Endothelial cell of umbilical vein (primary cell): Measurements from ENCODE around the gene KYAT1. TPM values are rescaled to one million over a fixed set of nuclear protein-coding genes. Genes with fewer than 3 reads are reported as not detected.
"Not testable (repeated sequence)": the region's sequence is repeated elsewhere in the genome, so short reads cannot be mapped to it uniquely, and the experiment has no call there.

ENCODE experiments used
- BruUV-seq: library from RNA; stranded (reverse); fragments of 400-500 nt; replicated peaks from 2 replicates; lab custom pipeline; 2021; lab: Mats Ljungman, UMichigan
- CTCF ChIA-PET: fragments of 300-600, 350-600 bp; sonication (Branson Sonifier 250); formaldehyde crosslinking; loops from one replicate; lab custom pipeline; 2021; ENCODE audit warnings: antibody characterized with exemption, inconsistent platforms; lab: Charles Lee
- POLR2A ChIA-PET: fragments of 300-600, 350-600 bp; sonication (Branson Sonifier 250); formaldehyde crosslinking; loops from one replicate; lab custom pipeline; 2021; ENCODE audit warnings: antibody characterized with exemption, inconsistent platforms; lab: Charles Lee
- DNase-seq: peaks from one replicate; pipeline ENCODE4 v3.0.0-alpha.2; 2011; ENCODE audit warnings: low read depth, low spot score
- FAIRE-seq: peaks from 2 replicates; lab custom pipeline; 2011; peaks lifted over from hg19 to GRCh38; lab: Jason Lieb, UNC
- H2AFZ ChIP-seq: 2 replicates; pipeline ENCODE4 v1.6.0; 2012; ENCODE audit warnings: low read depth, low read length, control low read depth, inconsistent platforms
- H3K27ac ChIP-seq: 2 replicates; pipeline ENCODE4 v1.5.1; 2011; ENCODE audit warnings: low read depth, mild to moderate bottlenecking, control low read depth, low read length, moderate library complexity; ENCODE audit not compliant: insufficient read depth
- H3K27me3 ChIP-seq, 2 experiments: 2 replicates each; pipeline versions ENCODE4 v1.6.0 to v1.6.1; 2011; ENCODE audit warnings: low read length in 2 of 2, mixed read lengths in 1 of 2; ENCODE audit not compliant: control insufficient read depth in 2 of 2, insufficient read depth in 2 of 2
- H3K36me3 ChIP-seq, 2 experiments: 2 replicates in 1 of 2; 3 replicates in 1 of 2; pipeline ENCODE4 v1.5.1; 2011; ENCODE audit warnings: low read length in 2 of 2, mild to moderate bottlenecking in 1 of 2, moderate library complexity in 1 of 2; ENCODE audit not compliant: control insufficient read depth in 2 of 2, insufficient read depth in 2 of 2; ENCODE audit errors: extremely low read depth in 1 of 2
- H3K4me1 ChIP-seq: 3 replicates; pipeline ENCODE4 v1.5.1; 2011; ENCODE audit warnings: mild to moderate bottlenecking, low read length; ENCODE audit not compliant: control insufficient read depth, insufficient read depth; ENCODE audit errors: extremely low read depth
- H3K4me2 ChIP-seq: 2 replicates; pipeline ENCODE4 v1.6.1; 2011; ENCODE audit warnings: low read length, control low read depth, mixed read lengths; ENCODE audit not compliant: insufficient read depth
- H3K4me3 ChIP-seq, 3 experiments: fragments of 200-600 bp in 1 of 3; sonication (generic), shearing (Covaris generic) in 1 of 3; replicated peaks in 1 of 3; 2 replicates each; pipeline ENCODE4 v1.5.1; 2011 to 2016; ENCODE audit warnings: control low read depth in 3 of 3, low read length in 3 of 3, mild to moderate bottlenecking in 2 of 3, inconsistent platforms in 1 of 3, low read depth in 1 of 3, moderate library complexity in 1 of 3; ENCODE audit not compliant: insufficient read depth in 1 of 3
- H3K79me2 ChIP-seq: 2 replicates; pipeline ENCODE4 v1.6.0; 2012; ENCODE audit warnings: low read length, inconsistent platforms; ENCODE audit not compliant: control insufficient read depth, insufficient read depth
- H3K9ac ChIP-seq: replicated peaks from 2 replicates; pipeline ENCODE3; 2011; ENCODE audit warnings: low read length, control low read depth; ENCODE audit not compliant: insufficient read depth; ENCODE audit errors: extremely low read depth
- H3K9me1 ChIP-seq: replicated peaks from 3 replicates; pipeline ENCODE4 v1.6.0; 2011; ENCODE audit warnings: mild to moderate bottlenecking, low read length; ENCODE audit not compliant: control insufficient read depth, insufficient read depth; ENCODE audit errors: extremely low read depth
- H3K9me3 ChIP-seq: replicated peaks from 2 replicates; pipeline ENCODE4 v1.5.1; 2012; ENCODE audit warnings: low read length, inconsistent platforms; ENCODE audit not compliant: control insufficient read depth, insufficient read depth
- H4K20me1 ChIP-seq: replicated peaks from 2 replicates; pipeline ENCODE3; 2011; ENCODE audit warnings: mild to moderate bottlenecking, low read length; ENCODE audit not compliant: control insufficient read depth, insufficient read depth; ENCODE audit errors: extremely low read depth
- CTCF ChIP-seq, 2 donors: IDR thresholded peaks; 1 replicate in 1 of 2; 2 replicates in 1 of 2; pipeline ENCODE4 v1.5.1; 2011; ENCODE audit warnings: low read length in 2 of 2, mild to moderate bottlenecking in 2 of 2, moderate library complexity in 2 of 2, control low read depth in 1 of 2, inconsistent platforms in 1 of 2, low read depth in 1 of 2; ENCODE audit not compliant: insufficient read depth in 1 of 2; ENCODE audit errors: extremely low read depth in 1 of 2
- EZH2 ChIP-seq: IDR thresholded peaks from 2 replicates; pipeline ENCODE4 v1.6.1; 2012; ENCODE audit warnings: borderline replicate concordance, low read depth, mild to moderate bottlenecking, moderate library complexity, low read length, inconsistent platforms; ENCODE audit not compliant: severe bottlenecking
- FOS ChIP-seq: IDR thresholded peaks from 2 replicates; pipeline ENCODE4 v1.6.1; 2011; ENCODE audit warnings: mild to moderate bottlenecking, low read length, moderate library complexity, borderline replicate concordance; ENCODE audit not compliant: insufficient read depth
- GATA2 ChIP-seq: IDR thresholded peaks from 2 replicates; pipeline ENCODE4 v1.7.0; 2011; ENCODE audit warnings: low read depth, mild to moderate bottlenecking, moderate library complexity, mixed read lengths, low read length; ENCODE audit not compliant: insufficient read length, insufficient read depth
- JUN ChIP-seq: IDR thresholded peaks from 2 replicates; pipeline ENCODE4 v1.6.1; 2011; ENCODE audit warnings: borderline replicate concordance, low read depth; ENCODE audit not compliant: insufficient read length, insufficient read depth
- MYC ChIP-seq: IDR thresholded peaks from one replicate; pipeline ENCODE4 v1.6.1; 2011; ENCODE audit warnings: mild to moderate bottlenecking, low read depth, low read length
- POLR2A ChIP-seq: IDR thresholded peaks from 2 replicates; pipeline ENCODE4 v1.6.1; 2012; ENCODE audit warnings: low read depth, mild to moderate bottlenecking, control low read depth, low read length
- POLR2AphosphoS5 ChIP-seq: IDR thresholded peaks from 2 replicates; pipeline ENCODE4 v1.6.1; 2012; ENCODE audit warnings: low read depth, mild to moderate bottlenecking, control low read depth, low read length, moderate library complexity; ENCODE audit not compliant: insufficient read depth
- dilution Hi-C: fragments of 300-500 bp; cut with MboI; formaldehyde crosslinking; loops from one replicate; pipeline ENCODE4 v1.15.0; 2019; ENCODE audit warnings: low sequenced_read_pairs; ENCODE audit not compliant: extremely low pct_ligation_motif_present
- intact Hi-C: fragments of 100-400 bp; cut with micrococcal nuclease; formaldehyde crosslinking; loops from one replicate; pipeline ENCODE4 v1.10.0; 2022
- polyA plus RNA-seq, 4 experiments: library from polyadenylated mRNA; depleted of rRNA in 3 of 4; stranded (reverse) in 3 of 4; unstranded in 1 of 4; fragments of >200 nt; gene quantifications; 2 replicates each; pipeline versions ENCODE4 v1.2.1 to v1.2.3, GENCODE V29; 2011 to 2012; ENCODE audit warnings: missing spikeins in 1 of 4
- total RNA-seq: library from RNA; stranded (reverse); gene quantifications from 2 replicates; pipeline ENCODE4 v1.2.3, GENCODE V29; 2021
- TF ChIP-seq, protein P1 (sequence below): IDR thresholded peaks from 2 replicates; pipeline ENCODE4 v1.6.1; 2011; ENCODE audit not compliant: insufficient read depth, insufficient read length

The KYAT1 gene
- total and polyA plus RNA-seq, 2 donors (not counting 3 experiments of a cell fraction or from before 2014, with no cell fraction given) = 7.2 to 9.6 TPM

DNA sequence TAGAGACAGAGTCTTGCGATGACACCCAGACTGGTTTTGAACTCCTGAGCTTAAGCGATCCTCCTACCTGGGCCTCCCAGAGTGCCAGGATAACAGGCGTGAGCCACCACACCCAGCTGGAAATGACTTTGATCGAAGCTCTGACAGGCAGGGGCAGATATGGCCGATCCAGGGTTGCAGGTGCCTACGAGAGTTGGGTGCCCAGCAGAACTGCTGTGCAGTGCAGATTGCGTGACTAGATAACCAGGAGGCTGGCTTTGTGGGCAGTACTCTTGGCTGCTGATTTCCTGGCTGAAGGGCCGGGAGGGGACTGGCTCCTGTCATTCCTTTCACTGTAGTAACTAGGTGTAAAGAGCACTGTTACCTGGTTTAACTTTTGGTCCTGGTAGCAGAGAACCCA is 82.9 kb downstream of the KYAT1 start:
- no peaks in the 10 kb centered on the region for H3K9me3 ChIP-seq
- no peak overlapping the region for H2AFZ ChIP-seq
- FAIRE-seq (no peak), DNase-seq (no peak)
- no peaks in the 10 kb centered on the region for H3K4me1 ChIP-seq
- intact Hi-C loops (no loop called here), dilution Hi-C loops (no loop called here)
- H4K20me1 ChIP-seq = no peaks in the 10 kb centered on the region
- ChIA-PET POLR2A (no interaction called here), CTCF (interaction anchor here (1.0 kb wide), 1 partner anchor 19 kb away, joined by 4 read pairs; the partner anchor contains the start of gene ENDOG)
- no peak overlapping the region for H3K9ac ChIP-seq
- peaks cover 14 to 41% of the 10 kb centered on the region in 2 experiments for H3K36me3 ChIP-seq
- no peaks in the 10 kb centered on the region for H3K9me1 ChIP-seq
- no peak overlapping the region for H3K4me2 ChIP-seq
- H3K27ac ChIP-seq = no peak overlapping the region
- no peaks in the 10 kb centered on the region for H3K79me2 ChIP-seq
- no TSS peak for BruUV-seq
- H3K27me3 ChIP-seq = no peaks in the 10 kb centered on the region
- H3K4me3 ChIP-seq = no peak overlapping the region
- TF ChIP-seq MYC (no peak), EZH2 (no peak), CTCF (IDR thresholded peaks at IDR 0.05; ENCODE audit: extremely low read depth in 1 of 2, insufficient read depth in 1 of 2, low read depth in 1 of 2, low read length in 2 of 2) (no peak), POLR2A (no peak), POLR2AphosphoS5 (no peak), GATA2 (no peak), JUN (no peak), FOS (no peak)
- TF ChIP-seq, protein P1, sequence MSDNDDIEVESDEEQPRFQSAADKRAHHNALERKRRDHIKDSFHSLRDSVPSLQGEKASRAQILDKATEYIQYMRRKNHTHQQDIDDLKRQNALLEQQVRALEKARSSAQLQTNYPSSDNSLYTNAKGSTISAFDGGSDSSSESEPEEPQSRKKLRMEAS = no peak

DNA sequence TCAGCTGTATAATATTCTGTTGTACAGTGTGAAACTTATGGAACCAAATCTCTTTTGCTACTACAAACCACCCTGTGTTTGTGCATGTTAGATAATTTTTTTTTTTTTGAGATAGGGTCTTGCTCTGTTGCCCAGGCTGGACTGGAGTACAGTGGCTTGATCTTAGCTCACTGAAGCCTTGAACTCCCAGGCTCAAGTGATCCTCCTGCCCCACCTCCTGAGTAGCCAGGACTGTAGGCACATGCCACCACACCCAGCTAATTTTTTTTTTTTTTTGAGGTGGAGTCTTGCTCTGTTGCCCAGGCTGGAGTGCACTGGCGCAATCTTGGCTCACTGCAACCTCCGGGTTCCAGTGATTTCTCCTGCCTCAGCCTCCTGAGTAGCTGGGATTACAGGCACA is 86.8 kb downstream of the KYAT1 start:
- H3K4me1 ChIP-seq, H3K9me3 ChIP-seq, DNase-seq, H3K4me2 ChIP-seq, H3K27ac ChIP-seq, H4K20me1 ChIP-seq, H2AFZ ChIP-seq, intact Hi-C loops, FAIRE-seq, H3K4me3 ChIP-seq, BruUV-seq, dilution Hi-C loops, CTCF ChIA-PET, H3K9me1 ChIP-seq, H3K79me2 ChIP-seq, H3K27me3 ChIP-seq, POLR2A ChIA-PET, H3K9ac ChIP-seq: not testable (repeated sequence)
- peaks cover 16 to 51% of the 10 kb centered on the region in 2 experiments for H3K36me3 ChIP-seq
